Measurements from ENCODE around the gene SFSWAP.
A peak's percentile ranks its signal among the peaks of the same experiment; 100 is the strongest.
"Not testable (repeated sequence)": the region's sequence is repeated elsewhere in the genome, so short reads cannot be mapped to it uniquely, and the experiment has no call there.

The SFSWAP gene

DNA sequence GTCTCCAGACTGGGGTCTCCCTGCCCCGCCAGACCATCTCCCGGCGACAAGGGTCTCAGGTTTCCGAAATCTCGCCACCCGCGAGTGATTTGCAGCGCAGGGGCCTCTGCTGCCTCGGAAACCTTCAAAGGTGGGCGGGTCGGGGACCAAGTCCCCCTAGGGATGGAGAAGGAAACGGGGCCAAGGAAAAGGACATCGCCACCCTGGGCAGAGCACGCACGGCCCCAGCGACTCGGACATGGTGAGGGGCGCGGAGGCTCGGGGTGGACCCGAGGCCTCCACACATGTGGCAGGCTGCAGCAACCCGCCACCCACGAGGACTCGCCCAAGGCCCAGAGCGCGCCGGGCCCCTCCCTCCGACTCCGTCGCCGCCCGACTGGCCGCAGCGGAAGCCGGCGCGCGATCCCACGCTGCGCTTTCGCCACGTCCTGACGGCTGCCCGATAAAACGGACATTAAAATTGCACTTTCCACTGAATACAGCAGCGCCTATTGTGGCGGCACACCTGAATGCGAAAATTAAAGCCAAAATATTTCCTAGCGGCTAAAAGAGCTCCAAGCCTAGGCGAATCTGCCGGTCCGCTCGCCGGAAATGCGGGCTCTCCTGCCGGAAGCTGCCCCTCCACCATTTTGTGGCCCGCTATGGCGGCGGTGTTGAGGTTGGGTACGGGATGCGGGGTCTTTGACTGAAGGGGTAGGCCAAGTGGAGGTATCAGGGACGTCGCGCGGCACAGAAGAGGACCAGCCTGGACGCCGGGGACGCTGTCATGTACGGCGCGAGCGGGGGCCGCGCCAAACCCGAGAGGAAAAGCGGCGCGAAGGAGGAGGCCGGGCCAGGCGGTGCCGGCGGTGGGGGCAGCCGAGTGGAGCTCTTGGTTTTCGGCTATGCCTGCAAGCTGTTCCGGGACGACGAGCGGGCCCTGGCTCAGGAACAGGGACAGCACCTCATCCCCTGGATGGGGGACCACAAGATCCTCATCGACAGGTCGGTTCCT is at the start of gene SFSWAP:
Gene SFSWAP, plus strand, starts transcription at position 627 of the 994 bp plus-strand sequence. Its CDS starts 140 bp downstream, at position 767.
- DNase-seq (ENCODE audit: low read depth), result peak; percentile 18

DNA sequence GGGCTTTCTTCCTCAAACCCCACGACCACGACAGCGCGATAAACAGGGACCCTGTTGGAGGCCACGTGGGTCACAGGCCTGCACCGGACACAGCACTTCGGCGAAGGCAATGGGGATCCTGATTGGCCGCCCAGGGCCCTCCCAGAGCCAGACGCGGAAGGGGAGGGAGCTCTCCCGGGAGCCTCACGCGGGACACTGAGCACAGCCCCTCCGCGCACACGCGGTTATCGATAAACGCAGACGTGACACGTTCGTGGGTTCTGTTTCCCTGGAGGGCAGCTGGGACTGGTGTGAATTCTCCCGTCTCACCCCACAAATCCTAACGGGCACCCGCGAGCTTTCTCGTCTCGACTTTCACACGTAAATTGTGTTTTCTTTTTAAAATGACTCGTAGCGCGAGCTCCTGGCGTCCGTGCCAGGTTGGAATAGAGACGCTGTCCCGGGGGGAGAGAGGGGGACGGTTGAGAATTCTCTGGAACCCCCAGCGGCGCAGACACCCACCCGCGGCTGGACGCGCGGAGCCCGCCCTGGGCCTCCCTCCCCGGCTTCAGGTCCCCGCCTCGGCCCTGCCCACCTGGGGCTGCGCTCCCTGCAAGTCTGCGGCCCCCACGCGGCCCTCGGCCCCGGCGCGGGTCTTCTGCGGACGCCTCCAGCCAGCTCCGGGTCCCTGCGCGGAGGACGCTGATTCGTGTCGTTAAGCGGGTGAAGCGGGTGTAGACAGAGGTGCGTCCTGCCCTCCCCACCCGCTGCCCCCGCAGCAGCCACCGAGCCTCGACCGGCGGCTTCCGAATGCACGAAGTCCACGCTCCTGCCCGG is 49.5 kb upstream of the SFSWAP start:
- DNase-seq (ENCODE audit: low read depth), result not testable (repeated sequence)

DNA sequence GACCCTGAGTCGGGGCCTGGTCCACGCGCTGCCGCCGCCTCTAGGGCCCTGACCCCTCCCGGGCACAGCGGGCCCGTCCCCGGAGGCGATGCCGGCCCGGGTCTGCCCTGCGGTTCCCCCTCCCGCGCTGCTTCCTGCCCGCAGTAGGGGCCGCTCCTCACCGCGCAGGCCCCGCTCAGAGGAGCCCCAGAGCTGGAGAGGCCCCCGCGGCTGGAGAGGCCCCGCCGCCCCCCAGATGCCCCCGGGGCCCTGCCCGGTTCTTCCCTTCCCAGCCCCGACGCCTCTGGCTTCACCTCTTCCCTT is 49.0 kb upstream of the SFSWAP start:
- DNase-seq (ENCODE audit: low read depth), result not testable (repeated sequence)

DNA sequence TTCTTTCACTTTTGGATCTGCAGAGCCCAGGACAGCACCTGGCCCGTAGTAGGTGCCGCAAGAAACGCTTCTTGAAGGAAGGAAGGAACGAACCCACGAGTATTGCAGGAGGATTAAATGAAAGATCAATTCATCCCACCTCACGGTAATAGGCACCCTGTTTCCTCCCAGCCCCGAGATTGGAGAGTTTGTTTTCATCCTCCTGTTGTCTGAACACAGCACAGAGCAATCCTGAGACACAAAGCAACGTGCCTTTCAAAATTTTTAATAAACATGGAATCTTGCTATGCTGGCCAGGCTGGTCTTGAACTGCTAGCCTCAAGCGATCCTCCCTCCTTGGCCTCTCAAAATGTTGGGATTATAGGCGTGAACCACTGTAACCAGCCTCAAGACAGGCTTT is 48.5 kb upstream of the SFSWAP start:
- DNase-seq (ENCODE audit: low read depth), result not testable (repeated sequence)

DNA sequence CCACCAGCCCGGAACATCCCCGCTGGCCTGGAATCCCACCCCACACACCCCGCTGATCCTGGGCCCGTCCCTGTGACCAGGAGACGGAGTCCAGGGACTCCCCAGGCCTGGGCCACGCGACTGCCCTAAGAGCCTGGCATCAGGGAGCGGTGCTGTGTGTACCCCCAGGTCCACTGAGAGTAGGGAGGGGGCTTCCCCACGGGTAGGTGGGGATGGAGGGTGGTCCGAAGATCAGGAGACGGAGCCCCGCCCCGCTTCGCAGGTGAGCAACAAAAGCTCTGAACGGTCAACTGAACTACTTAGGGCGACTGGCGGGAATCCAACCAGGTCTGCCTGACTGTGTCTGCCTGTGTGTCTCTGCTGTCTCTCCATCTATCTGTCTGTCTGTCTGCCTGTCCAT is 45.2 kb upstream of the SFSWAP start:
- DNase-seq (ENCODE audit: low read depth), result not testable (repeated sequence)

DNA sequence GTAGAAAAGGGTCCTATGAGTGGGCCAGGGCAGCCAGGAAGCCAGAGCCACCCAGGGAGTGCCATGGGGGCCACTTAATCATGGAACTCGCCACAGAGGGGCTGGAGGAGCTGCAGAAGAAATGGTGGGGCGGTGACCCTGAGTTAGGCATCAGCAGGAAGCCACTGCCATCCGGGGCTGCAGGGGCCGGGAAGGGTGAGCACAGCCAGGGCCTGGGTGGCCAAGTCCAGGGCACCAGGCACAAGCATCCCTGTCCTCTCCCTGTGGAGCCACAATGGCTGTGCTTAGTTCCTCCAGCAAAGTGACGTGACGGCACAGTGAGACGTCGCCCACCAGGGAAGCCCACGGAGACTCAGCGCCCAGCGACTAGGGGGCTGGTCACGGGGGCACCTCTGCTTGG is 44.4 kb upstream of the SFSWAP start:
- not testable (repeated sequence) for DNase-seq (ENCODE audit: low read depth)

DNA sequence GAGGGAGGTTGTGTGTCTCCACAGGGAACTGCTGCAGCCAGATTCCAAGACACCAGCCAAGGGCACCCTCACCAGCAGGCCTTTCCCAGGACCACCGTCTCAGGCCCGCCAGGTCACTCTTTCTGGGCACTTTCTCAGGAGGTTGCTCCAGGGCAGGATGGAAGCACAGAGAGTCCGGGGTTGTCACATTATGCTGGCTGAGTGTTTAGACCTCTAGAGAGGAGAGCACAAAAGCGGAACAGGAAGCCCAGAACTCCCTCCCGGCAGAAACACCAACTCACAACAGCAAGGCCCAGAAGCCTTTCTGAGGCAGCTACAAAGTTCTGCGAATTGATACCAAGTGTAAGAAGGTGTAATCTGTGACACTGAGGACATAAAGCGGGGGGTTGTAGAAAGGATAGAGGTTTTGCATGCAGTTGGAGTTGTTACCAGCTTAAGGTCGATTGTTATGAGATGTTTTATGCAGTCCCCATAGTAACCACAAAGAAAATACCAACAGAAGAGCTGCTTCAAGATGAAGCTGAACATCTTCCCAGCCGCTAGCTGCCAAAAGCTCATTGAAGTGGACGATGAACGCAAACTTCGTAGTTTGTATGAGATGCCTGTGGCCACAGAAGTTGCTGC is 43.8 kb upstream of the SFSWAP start:
- not testable (repeated sequence) for DNase-seq (ENCODE audit: low read depth)

DNA sequence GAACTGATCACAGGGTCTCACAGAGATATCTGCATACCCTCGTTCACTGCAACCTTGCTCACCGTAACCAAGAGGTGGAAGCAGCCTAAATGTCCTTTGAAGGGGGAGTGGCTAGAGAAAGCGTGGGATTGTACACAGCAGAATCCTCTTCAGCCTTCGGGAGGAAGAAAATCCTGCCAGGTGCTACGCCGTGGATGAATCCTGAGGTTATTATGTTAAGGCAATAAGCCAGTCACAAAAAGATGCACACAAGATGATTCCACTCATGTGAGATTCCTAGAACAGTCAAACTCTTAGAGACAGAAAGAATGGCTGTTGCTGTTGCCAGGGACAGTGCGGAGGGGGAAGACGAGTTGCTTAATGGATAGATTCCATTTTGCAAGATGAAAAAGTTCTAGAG is 39.6 kb upstream of the SFSWAP start:
- DNase-seq (ENCODE audit: low read depth), result no peak

DNA sequence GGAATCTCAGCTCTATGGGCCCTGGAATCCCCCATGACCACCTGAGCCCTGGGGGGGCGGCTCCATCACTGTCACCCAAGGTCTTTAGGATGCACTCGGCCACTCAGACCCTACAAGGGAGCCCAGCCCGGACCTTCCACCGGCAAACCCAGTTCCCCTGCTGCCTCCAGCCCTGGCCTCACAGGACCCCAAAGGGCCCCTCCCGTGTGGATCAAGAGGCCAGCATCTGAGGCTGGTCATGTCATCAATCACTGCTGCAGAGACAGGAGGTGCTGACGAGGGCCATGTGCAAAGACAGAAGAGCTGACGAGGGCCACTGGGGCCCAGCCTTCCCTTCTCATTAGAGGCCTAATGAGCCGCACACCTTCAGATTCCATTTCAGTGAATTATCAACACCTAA is 39.0 kb upstream of the SFSWAP start:
- no peak for DNase-seq (ENCODE audit: low read depth)

DNA sequence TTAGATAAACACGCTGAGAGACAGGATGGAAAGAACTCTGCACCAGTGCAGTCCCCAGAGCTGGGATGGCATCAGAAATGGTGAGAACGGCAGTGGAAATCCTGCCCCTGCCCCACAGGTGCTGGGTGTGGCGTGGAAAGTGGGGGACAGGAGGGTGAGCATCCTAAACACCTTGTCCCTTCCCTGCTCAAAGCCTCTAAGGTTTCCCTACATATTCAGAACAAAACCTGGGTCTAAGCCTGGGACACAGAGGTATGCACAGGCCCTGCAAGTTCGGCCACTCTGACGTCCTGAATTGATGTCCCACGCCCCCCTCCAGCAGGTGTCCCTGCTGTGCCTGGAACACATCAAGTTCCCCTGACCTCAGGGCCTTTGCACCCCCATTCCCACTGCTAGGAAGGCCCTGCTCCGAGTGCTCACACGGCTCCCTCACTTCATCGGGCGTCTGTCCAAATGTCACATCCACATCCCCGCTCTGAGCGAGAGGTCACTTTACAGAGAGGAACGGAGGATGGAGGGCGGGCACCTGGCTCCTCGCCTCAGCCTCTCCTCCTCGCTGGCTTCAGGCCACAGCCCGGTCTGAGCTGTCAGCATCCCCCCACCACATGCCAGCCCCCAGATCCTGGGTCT is 38.5 kb upstream of the SFSWAP start:
- DNase-seq (ENCODE audit: low read depth), result no peak

DNA sequence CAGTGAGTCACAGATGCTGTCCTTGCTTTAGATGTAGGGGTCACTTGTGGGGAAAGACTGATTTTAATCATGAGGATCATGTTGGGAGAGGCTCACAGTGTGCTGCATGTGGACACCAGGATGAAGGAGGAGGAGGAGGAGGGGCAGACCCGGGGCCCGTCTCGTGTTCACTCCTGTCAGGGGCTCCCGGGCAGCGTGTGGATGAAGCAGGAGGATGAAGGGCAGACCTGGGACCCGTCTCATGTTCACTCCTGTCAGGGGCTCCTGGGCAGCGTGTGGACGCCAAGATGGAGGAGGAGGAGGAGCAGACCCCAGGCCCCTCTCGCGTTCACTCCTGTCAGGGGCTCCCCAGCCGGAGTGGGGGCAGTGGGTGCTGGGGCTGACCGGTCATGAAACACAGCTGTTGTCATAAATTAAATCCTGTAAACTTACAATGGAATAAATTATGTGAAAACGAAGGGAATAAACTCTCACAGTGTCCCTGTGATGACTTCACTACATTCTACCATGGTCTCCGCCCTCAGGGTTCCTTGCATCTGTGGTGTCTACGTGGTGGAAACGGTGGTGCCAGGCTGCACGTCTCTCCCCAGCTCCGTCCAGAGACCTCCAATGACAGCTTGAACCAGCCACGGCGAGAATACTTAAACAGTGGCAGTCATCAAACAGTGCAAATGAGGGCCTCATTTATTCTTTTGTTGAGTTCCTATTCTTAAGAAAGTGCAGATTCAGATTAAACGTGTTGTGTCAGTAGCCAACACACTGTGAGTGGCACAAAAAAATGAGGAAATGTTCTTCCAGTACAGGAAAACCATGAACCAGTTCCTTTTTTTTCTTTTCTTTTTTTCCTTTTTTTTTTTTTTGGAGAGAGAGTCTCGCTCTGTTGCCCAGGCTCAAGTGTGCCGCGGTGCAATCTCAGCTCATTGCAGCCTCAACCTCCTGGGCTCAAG is 37.7 kb upstream of the SFSWAP start:
- DNase-seq (ENCODE audit: low read depth), result no peak

DNA sequence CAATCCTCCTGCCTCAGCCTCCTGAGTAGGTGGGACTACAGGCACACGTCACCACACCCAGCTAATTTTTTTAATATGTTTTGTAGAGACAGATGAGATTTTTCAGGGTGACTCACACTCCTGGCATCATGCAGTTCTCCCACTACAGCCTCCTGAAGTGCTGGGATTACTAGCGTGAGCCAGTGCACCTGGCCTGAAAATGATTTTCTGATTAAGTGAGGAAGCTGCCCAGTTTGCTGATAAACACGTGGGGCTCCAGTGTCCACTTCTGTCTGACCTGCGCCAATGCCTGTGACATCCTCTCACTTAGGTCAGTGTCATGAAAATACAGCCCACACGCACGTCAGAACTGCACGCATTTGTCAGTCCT is 37.0 kb upstream of the SFSWAP start:
- no peak for DNase-seq (ENCODE audit: low read depth)

DNA sequence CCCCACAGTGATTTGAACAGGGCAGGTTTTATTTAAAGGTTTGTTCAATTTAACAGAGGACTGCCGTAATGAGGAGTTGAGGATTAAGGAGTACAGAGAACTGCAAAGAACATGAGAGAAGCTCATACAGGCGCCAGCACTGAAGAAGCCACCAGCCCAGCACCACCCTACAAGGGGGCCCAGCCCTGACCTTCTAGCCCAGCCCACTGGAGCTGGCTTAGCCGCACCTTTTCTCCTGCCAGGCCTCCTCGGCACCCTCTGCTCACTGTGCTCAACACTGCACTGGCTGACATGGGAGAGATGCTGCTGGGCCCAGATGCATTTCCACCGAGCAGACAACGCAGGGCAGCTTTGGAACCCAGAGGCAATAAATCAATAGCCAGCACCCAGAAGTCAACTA is 36.5 kb upstream of the SFSWAP start:
- no peak for DNase-seq (ENCODE audit: low read depth)

DNA sequence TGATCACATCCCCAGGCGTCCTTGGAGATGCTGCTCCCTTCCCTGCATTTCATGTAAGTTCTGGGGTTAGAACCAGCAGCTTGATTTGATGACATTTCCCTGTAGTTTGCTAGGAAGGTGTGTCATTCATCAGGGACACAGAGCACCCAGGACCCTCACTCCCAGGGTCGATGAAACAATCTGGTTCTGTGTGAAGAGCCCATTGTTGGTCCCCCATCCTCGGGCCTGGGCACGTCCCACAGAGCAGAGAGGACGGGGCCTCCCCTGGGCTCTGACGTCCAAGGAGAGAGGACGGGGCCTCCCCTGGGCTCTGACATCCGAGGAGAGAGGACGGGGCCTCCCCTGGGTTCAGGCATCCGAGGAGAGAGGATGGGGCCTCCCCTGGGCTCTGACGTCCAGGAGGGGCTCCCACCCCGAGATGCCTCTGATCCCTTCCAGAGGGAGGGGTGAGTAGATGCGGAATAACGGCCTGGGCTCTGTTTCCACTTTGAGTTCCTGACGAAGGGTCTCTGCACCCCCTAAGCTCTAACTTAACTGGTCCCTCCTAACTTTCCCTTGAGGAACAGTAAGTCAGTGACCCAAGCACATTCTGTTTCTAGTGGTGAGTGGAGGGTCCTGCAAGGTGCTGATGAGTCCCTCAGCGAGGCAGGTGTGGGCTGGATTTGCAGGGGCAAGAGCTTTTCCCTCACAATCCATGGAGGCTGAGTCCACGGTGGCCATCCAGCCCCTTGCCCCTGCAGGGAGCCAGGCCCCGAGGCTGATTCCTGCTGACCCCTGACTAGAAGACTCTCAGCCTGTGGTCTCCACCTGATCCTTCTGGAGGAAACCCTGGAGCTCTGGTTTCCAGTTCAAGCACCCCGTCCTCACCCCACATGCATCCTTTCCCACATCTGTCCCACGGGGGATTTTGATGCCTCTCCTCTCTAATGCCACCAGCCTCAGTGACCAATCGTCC is 35.5 kb upstream of the SFSWAP start:
- DNase-seq (ENCODE audit: low read depth), result no peak

DNA sequence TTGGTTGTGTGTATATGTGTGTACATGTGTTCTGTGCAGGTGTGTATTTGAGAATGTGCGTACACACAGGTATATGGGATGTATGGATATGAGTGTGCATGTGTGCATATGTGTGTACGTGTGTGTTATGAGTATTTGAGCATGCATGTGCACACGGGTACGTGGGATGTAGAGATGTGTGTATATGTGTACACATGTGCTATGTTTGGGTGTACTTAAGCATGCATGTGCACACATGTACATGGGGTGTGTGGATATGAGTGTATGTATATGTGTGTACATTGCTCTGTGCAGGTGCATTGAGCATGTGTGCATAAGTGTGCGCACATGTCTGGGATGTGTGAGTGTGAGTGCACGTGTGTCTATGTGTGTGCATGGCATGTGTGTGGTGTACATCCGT is 34.3 kb upstream of the SFSWAP start:
- DNase-seq (ENCODE audit: low read depth), result no peak

DNA sequence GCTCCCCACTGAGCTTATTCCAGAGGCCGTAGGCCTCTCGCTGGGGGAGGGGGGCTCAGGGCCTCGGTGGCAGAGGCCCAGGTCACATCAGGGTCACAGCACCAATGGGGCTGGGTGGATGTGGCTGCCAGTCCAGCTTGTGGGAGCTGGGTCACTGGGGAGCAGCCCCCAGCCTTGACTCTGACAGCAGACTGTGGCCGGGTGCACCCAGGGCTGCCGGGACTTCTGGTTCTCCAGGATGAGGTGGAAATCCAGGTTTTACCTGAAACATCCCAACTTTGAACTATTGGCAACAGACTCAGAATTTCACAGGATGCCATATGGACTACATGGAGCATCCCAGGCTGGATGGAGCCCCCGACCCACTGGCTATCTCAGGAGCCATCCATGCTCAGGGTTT is 33.8 kb upstream of the SFSWAP start:
- DNase-seq (ENCODE audit: low read depth), result not testable (repeated sequence)

DNA sequence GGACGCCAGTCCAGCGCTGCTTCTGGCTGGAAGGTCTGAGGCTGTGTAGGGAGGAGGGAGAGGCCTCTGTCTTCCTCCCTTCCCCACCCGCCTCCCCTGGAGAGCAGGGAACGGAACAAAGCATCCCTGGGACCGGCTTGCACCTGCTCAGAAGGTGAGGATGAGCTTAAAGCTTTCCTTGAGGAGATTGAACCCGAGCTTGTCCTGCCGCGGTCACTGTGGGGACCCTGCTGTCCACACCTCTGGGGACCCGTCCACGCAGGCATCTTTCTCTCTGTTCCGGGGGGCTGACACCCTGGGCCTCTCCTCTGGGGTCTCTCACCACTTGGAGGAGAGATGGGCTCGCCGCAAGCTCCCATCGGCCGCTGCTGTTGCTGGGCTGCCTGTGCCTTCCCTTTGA is 33.2 kb upstream of the SFSWAP start:
- no peak for DNase-seq (ENCODE audit: low read depth)

DNA sequence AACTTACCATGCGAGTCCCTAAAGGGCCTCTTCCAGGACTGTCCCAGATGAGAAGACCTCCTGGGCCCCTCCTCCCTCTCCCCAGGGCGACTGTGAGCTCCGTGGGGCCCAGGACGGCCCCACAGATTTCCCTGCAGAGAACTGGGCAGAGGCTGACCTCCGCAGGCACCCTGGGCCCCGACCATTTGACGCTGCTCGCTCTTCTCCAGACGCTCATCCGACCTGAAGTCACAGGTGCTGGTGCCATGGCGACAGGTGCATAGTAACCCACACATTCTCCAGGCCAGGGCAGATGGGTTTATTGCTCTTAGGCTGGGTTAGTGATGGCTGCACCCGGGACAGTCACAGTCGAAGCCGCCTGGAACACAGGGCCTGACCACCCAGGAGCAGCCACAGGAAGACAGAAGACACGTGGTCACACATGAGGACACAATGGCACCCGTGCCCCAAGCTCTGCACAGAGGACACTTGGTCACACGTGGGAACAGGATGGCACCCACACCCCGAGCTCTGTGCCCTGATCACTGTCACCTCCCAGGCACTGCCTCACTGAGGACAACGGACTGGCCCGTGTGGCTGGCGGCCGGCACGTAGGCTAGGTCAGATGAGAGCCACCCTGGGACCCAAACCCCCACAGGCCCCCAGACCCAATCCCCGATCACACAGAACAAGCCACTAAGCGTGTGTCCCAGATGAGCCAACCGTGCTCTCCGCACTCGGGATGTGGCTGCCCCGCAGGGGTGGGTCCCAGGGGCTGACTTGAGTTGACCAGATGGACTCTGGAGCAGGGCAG is 32.3 kb upstream of the SFSWAP start:
- not testable (repeated sequence) for DNase-seq (ENCODE audit: low read depth)

DNA sequence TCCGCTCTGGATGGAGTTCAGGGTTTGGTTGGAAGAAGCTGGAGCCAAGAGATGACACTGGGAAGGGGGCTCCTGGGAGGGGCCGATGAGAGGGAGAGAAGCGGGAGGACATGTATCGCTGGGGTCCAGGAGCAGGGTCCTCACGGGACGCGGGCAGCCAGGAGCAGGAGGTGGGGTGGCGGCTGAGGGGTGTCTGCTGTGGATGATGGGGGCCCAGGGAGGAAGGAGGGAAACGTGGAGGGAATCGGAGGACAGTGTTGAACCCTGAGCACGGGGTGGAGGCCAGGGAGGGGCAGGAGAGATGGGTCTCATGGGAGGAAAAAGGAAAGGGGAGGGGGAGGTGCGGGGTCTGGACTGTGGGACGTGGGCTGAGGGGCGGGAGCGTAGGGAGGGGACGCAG is 31.7 kb upstream of the SFSWAP start:
- DNase-seq (ENCODE audit: low read depth), result not testable (repeated sequence)
